Neural cell (in vitro differentiated cells): ENCODE measurements around the gene SLC16A10. TPM values are rescaled to one million over a fixed set of nuclear protein-coding genes. Genes with fewer than 3 reads are reported as not detected.

ENCODE experiments used
- H2AFZ ChIP-seq: fragments of 200-600, 300-800 bp; sonication (generic), shearing (Covaris generic); 2 replicates; pipeline ENCODE4 v1.6.0; 2014; ENCODE audit warnings: low read depth, mild to moderate bottlenecking, antibody characterized with exemption, low read length, moderate library complexity
- H3F3A ChIP-seq: fragments of 200-600 bp; shearing (Covaris generic); 2 replicates; pipeline ENCODE4 v1.6.1; 2016; ENCODE audit warnings: mild to moderate bottlenecking, moderate library complexity, mixed read lengths, antibody characterized with exemption, low read length; ENCODE audit not compliant: insufficient read depth, poor library complexity, severe bottlenecking
- H3K27ac ChIP-seq: fragments of 200-600, 300-800 bp; sonication (generic), shearing (Covaris generic); 2 replicates; pipeline ENCODE4 v1.5.1; 2014; ENCODE audit warnings: mild to moderate bottlenecking, low read length, moderate library complexity
- H3K27me3 ChIP-seq: fragments of 300-800, 200-600 bp; sonication (generic), shearing (Covaris generic); 2 replicates; pipeline ENCODE4 v1.6.0; 2014; ENCODE audit warnings: mild to moderate bottlenecking, low read depth, low read length, moderate library complexity; ENCODE audit not compliant: insufficient read depth
- H3K36me3 ChIP-seq: fragments of 300-800, 200-600 bp; sonication (generic), shearing (Covaris generic); 2 replicates; pipeline ENCODE4 v1.5.1; 2014; ENCODE audit warnings: mild to moderate bottlenecking, antibody characterized with exemption, low read length, moderate library complexity; ENCODE audit not compliant: insufficient read depth
- H3K4me2 ChIP-seq: fragments of 300-800, 200-600 bp; sonication (generic), shearing (Covaris generic); 2 replicates; pipeline ENCODE4 v1.6.0; 2014; ENCODE audit warnings: mild to moderate bottlenecking, low read length
- H3K4me3 ChIP-seq: fragments of 300-800, 200-600 bp; sonication (generic), shearing (Covaris generic); 2 replicates; pipeline ENCODE4 v1.5.1; 2014; ENCODE audit warnings: mild to moderate bottlenecking, low read length, moderate library complexity
- H3K79me2 ChIP-seq: fragments of 200-600 bp; shearing (Covaris generic); replicated peaks from 2 replicates; pipeline ENCODE4 v1.6.0; 2014; ENCODE audit warnings: mild to moderate bottlenecking, low read length, moderate library complexity; ENCODE audit not compliant: insufficient read depth
- H3K9ac ChIP-seq: fragments of 300-800, 200-600 bp; sonication (generic), shearing (Covaris generic); 2 replicates; pipeline ENCODE4 v1.6.1; 2016; ENCODE audit warnings: mild to moderate bottlenecking, low read length, mixed read lengths
- H3K9me2 ChIP-seq: fragments of 200-600 bp; shearing (Covaris generic); 2 replicates; pipeline ENCODE4 v1.6.1; 2016; ENCODE audit warnings: mild to moderate bottlenecking, low read length, mixed read lengths; ENCODE audit not compliant: insufficient read depth
- H3K9me3 ChIP-seq: fragments of 200-600, 300-800 bp; sonication (generic), shearing (Covaris generic); 2 replicates; pipeline ENCODE4 v1.6.1; 2016; ENCODE audit warnings: mild to moderate bottlenecking, mixed run types, low read length, moderate library complexity, mixed read lengths
- H4K20me1 ChIP-seq: fragments of 200-600 bp; shearing (Covaris generic); 2 replicates; pipeline ENCODE4 v1.6.1; 2016; ENCODE audit warnings: mild to moderate bottlenecking, mixed run types; ENCODE audit not compliant: insufficient read depth
- CTCF ChIP-seq: fragments of 450-650 bp; IDR thresholded peaks from 2 replicates; pipeline ENCODE4 v1.5.1; 2014; ENCODE audit warnings: antibody characterized with exemption, mild to moderate bottlenecking, moderate library complexity; ENCODE audit not compliant: poor library complexity, severe bottlenecking
- EP300 ChIP-seq: fragments of 450-650 bp; conservative IDR thresholded peaks from 2 replicates; pipeline ENCODE4 v1.6.1; 2014; ENCODE audit warnings: antibody characterized with exemption, mild to moderate bottlenecking, moderate library complexity; ENCODE audit not compliant: poor library complexity, severe bottlenecking
- EZH2 ChIP-seq: fragments of 200-600, 300-800 bp; shearing (Covaris generic), sonication (generic); IDR thresholded peaks from 2 replicates; pipeline ENCODE4 v1.6.1; 2014; ENCODE audit warnings: antibody characterized with exemption, low read length, borderline replicate concordance, mild to moderate bottlenecking; ENCODE audit not compliant: insufficient read depth, poor library complexity, severe bottlenecking
- MXI1 ChIP-seq: fragments of 450-650 bp; conservative IDR thresholded peaks from 2 replicates; pipeline ENCODE4 v1.6.1; 2014; ENCODE audit warnings: antibody characterized with exemption, mild to moderate bottlenecking; ENCODE audit not compliant: poor library complexity, severe bottlenecking
- POLR2AphosphoS5 ChIP-seq: IDR thresholded peaks from 2 replicates; pipeline ENCODE4 v1.6.1; 2012
- RAD21 ChIP-seq: fragments of 450-650 bp; conservative IDR thresholded peaks from 2 replicates; pipeline ENCODE4 v1.6.1; 2014; ENCODE audit warnings: antibody characterized with exemption, mild to moderate bottlenecking, moderate library complexity
- REST ChIP-seq: IDR thresholded peaks from 2 replicates; pipeline ENCODE4 v1.6.1; 2012; ENCODE audit warnings: borderline replicate concordance
- SMC3 ChIP-seq: fragments of 450-650 bp; conservative IDR thresholded peaks from 2 replicates; pipeline ENCODE4 v1.6.1; 2014; ENCODE audit warnings: antibody characterized with exemption, mild to moderate bottlenecking, moderate library complexity; ENCODE audit not compliant: poor library complexity
- TAF1 ChIP-seq: IDR thresholded peaks from 2 replicates; pipeline ENCODE4 v1.6.1; 2012; ENCODE audit warnings: low read depth
- polyA plus RNA-seq: library from polyadenylated mRNA; depleted of rRNA; stranded (reverse); fragments of >200 nt; gene quantifications from 2 replicates; pipeline ENCODE4 v1.2.3, GENCODE V29; 2014

Gene SLC16A10
- polyA plus RNA-seq, 1 donor from 2014 or later, result 1.5 TPM

GRCh38 chr6:111068109-111068865 is 19.0 kb upstream of the SLC16A10 start:
- H4K20me1 ChIP-seq, result no peaks in the 10 kb centered on the region
- H3K27me3 ChIP-seq, result no peaks in the 10 kb centered on the region
- no peak overlapping the region for H3K27ac ChIP-seq
- no peak overlapping the region for H3K4me2 ChIP-seq
- no peaks in the 10 kb centered on the region for H3K9me2 ChIP-seq
- no peak overlapping the region for H3K4me3 ChIP-seq
- H3K9me3 ChIP-seq, result no peaks in the 10 kb centered on the region
- H3K79me2 ChIP-seq, result no peaks in the 10 kb centered on the region
- H2AFZ ChIP-seq, result no peak overlapping the region
- H3F3A ChIP-seq, result no peaks in the 10 kb centered on the region
- TF ChIP-seq CTCF, result no peak
- no peak for TF ChIP-seq SMC3
- TF ChIP-seq POLR2AphosphoS5, result no peak
- TF ChIP-seq RAD21, result no peak
- no peak for TF ChIP-seq REST
- TF ChIP-seq TAF1, result no peak
- no peak for TF ChIP-seq EP300
- TF ChIP-seq MXI1, result no peak
- no peak for TF ChIP-seq EZH2
- H3K9ac ChIP-seq, result no peak overlapping the region
- H3K36me3 ChIP-seq, result no peaks in the 10 kb centered on the region

- Histone ChIP-seq H3K9ac (no peak overlapping the region), H3K27me3 (no peaks in the 10 kb centered on the region), H2AFZ (no peak overlapping the region), H3F3A (no peaks in the 10 kb centered on the region), H3K9me2 (no peaks in the 10 kb centered on the region), H4K20me1 (no peaks in the 10 kb centered on the region), H3K4me2 (no peak overlapping the region), H3K79me2 (no peaks in the 10 kb centered on the region), H3K9me3 (no peaks in the 10 kb centered on the region), H3K27ac (no peak overlapping the region), H3K36me3 (no peaks in the 10 kb centered on the region), H3K4me3 (no peak overlapping the region)
- no peak for TF ChIP-seq SMC3
- TF ChIP-seq RAD21, result no peak
- no peak for TF ChIP-seq MXI1
- TF ChIP-seq POLR2AphosphoS5, result no peak
- TF ChIP-seq REST, result no peak
- TF ChIP-seq EP300, result no peak
- no peak for TF ChIP-seq TAF1
- TF ChIP-seq CTCF, result no peak
- no peak for TF ChIP-seq EZH2
Measured at GRCh38 chr6:111068866-111069234, 18.5 kb upstream of the SLC16A10 start.
